ENCODE measurements around the gene SOHLH1. TPM values are rescaled to one million over a fixed set of nuclear protein-coding genes. Genes with fewer than 3 reads are reported as not detected.

Gene SOHLH1
- total RNA-seq (2014; rRNA removed; shearing (Covaris generic); ENCODE audit: low replicate concordance): not detected in 2 replicates

GRCh38 chr9:135699440-135699839, at the start of gene SOHLH1:
Gene SOHLH1, minus strand, starts transcription at chr9:135699481. Its CDS starts 14 bp downstream, at chr9:135699467.
- H3K36me3 ChIP-seq: no peaks in the 10 kb centered on the region
- H3K27me3 ChIP-seq: no peaks in the 10 kb centered on the region
- H3K4me3 ChIP-seq: no peak within 1 kb of the TSS
- no peaks in the 10 kb centered on the region for H3K9me3 ChIP-seq
- DNase-seq: no peak

GRCh38 chr9:135748676-135749075, 49.4 kb upstream of the SOHLH1 start:
- no peaks in the 10 kb centered on the region for H3K27me3 ChIP-seq
- H3K4me3 ChIP-seq: no peak overlapping the region
- H3K36me3 ChIP-seq: no peaks in the 10 kb centered on the region
- no peaks in the 10 kb centered on the region for H3K9me3 ChIP-seq
- DNase-seq: no peak

- H3K36me3 ChIP-seq: no peaks in the 10 kb centered on the region
- DNase-seq: no peak
Observed at GRCh38 chr9:135747311-135747710, 48.0 kb upstream of the SOHLH1 start.

GRCh38 chr9:135746565-135746964, 47.3 kb upstream of the SOHLH1 start:
- no peak overlapping the region for H3K4me3 ChIP-seq
- peak; percentile 31 for DNase-seq
- no peaks in the 10 kb centered on the region for H3K27me3 ChIP-seq
- H3K36me3 ChIP-seq: no peaks in the 10 kb centered on the region
- H3K9me3 ChIP-seq: no peaks in the 10 kb centered on the region

More at GRCh38 chr9:135747311-135747710, 48.0 kb upstream of the SOHLH1 start:
- Histone ChIP-seq H3K4me3 (no peak overlapping the region), H3K27me3 (no peaks in the 10 kb centered on the region), H3K9me3 (no peaks in the 10 kb centered on the region)

- Histone ChIP-seq H3K36me3 (no peaks in the 10 kb centered on the region), H3K4me3 (no peak overlapping the region), H3K9me3 (no peaks in the 10 kb centered on the region), H3K27me3 (no peaks in the 10 kb centered on the region)
- no peak for DNase-seq
Observed at GRCh38 chr9:135745686-135746324, 46.5 kb upstream of the SOHLH1 start.

GRCh38 chr9:135745189-135745588, 45.9 kb upstream of the SOHLH1 start:
- no peaks in the 10 kb centered on the region for H3K9me3 ChIP-seq
- no peak overlapping the region for H3K4me3 ChIP-seq
- no peak for DNase-seq
- H3K27me3 ChIP-seq: no peaks in the 10 kb centered on the region
- no peaks in the 10 kb centered on the region for H3K36me3 ChIP-seq

GRCh38 chr9:135744333-135745070, 45.2 kb upstream of the SOHLH1 start:
- DNase-seq: no peak
- Histone ChIP-seq H3K27me3 (no peaks in the 10 kb centered on the region), H3K4me3 (no peak overlapping the region), H3K36me3 (no peaks in the 10 kb centered on the region), H3K9me3 (no peaks in the 10 kb centered on the region)

- Histone ChIP-seq H3K9me3 (no peaks in the 10 kb centered on the region), H3K27me3 (no peaks in the 10 kb centered on the region), H3K36me3 (no peaks in the 10 kb centered on the region), H3K4me3 (no peak overlapping the region)
- no peak for DNase-seq
Observed at GRCh38 chr9:135743546-135744332, 44.5 kb upstream of the SOHLH1 start.

GRCh38 chr9:135743021-135743420, 43.7 kb upstream of the SOHLH1 start:
- Histone ChIP-seq H3K36me3 (no peaks in the 10 kb centered on the region), H3K27me3 (no peaks in the 10 kb centered on the region), H3K9me3 (no peaks in the 10 kb centered on the region), H3K4me3 (no peak overlapping the region)
- no peak for DNase-seq

- Histone ChIP-seq H3K36me3 (no peaks in the 10 kb centered on the region), H3K4me3 (no peak overlapping the region), H3K9me3 (no peaks in the 10 kb centered on the region), H3K27me3 (no peaks in the 10 kb centered on the region)
- no peak for DNase-seq
Observed at GRCh38 chr9:135741276-135742219, 42.3 kb upstream of the SOHLH1 start.

GRCh38 chr9:135739271-135740220, 40.3 kb upstream of the SOHLH1 start:
- Histone ChIP-seq H3K36me3 (no peaks in the 10 kb centered on the region), H3K9me3 (no peaks in the 10 kb centered on the region), H3K4me3 (no peak overlapping the region), H3K27me3 (peaks cover 3% of the 10 kb centered on the region; the same call in 1 of the 2 replicates)
- DNase-seq: no peak

GRCh38 chr9:135737840-135738521, 38.7 kb upstream of the SOHLH1 start:
- Histone ChIP-seq H3K27me3 (peaks cover 3% of the 10 kb centered on the region; the same call in 1 of the 2 replicates), H3K36me3 (no peaks in the 10 kb centered on the region), H3K9me3 (no peaks in the 10 kb centered on the region), H3K4me3 (no peak overlapping the region)
- DNase-seq: no peak

- no peak overlapping the region for H3K4me3 ChIP-seq
- H3K27me3 ChIP-seq: peaks cover 3% of the 10 kb centered on the region; the same call in 1 of the 2 replicates
- no peak for DNase-seq
- no peaks in the 10 kb centered on the region for H3K36me3 ChIP-seq
- no peaks in the 10 kb centered on the region for H3K9me3 ChIP-seq
Observed at GRCh38 chr9:135736979-135737839, 37.9 kb upstream of the SOHLH1 start.
